ENCODE data around the gene F2RL3.

- TF ChIP-seq CTCF (conservative IDR thresholded peaks at IDR 0.05) (no peak), ZFX (IDR thresholded peaks at IDR 0.05) (no peak)
These were observed 4.3 kb downstream of the F2RL3 start for GRCh38 chr19:16892868-16893685.

All from C4-2B (cell line).